Measurements from ENCODE around the gene RAC2. TPM values are rescaled to one million over a fixed set of nuclear protein-coding genes. Genes with fewer than 3 reads are reported as not detected.

Gene RAC2
- total and polyA plus RNA-seq, 9 of the 15 experiments (the other 6 are each of a cell fraction or from before 2014, with no cell fraction given): 22.7 to 103 (median 43.3) TPM

- Histone ChIP-seq H3K36me3 (ENCODE audit: control insufficient read depth, insufficient read depth, low read length) (no peaks in the 10 kb centered on the region), H3K4me1 (replicated peaks in 1 of 2; ENCODE audit: control insufficient read depth in 2 of 2, insufficient read depth in 2 of 2, low read length in 2 of 2) (peaks cover 2 to 10% of the 10 kb centered on the region in 2 experiments; a peak in 2 of 5 replicates), H3K27me3 (ENCODE audit: control insufficient read depth in 2 of 2, insufficient read depth in 2 of 2, low read length in 2 of 2) (peaks cover 0 to 24% of the 10 kb centered on the region in 2 experiments; a peak in 4 of 5 replicates), H3K9me3 (replicated peaks; ENCODE audit: control insufficient read depth, insufficient read depth, low read depth, low read length) (no peaks in the 10 kb centered on the region), H3K9me1 (ENCODE audit: control insufficient read depth, insufficient read depth, low read length) (no peaks in the 10 kb centered on the region), H3K4me2 (ENCODE audit: insufficient read depth, low read length) (no peak overlapping the region), H4K20me1 (replicated peaks; ENCODE audit: control insufficient read depth, insufficient read depth, low read length) (no peaks in the 10 kb centered on the region), H3K79me2 (ENCODE audit: control insufficient read depth, insufficient read depth, low read length) (no peaks in the 10 kb centered on the region), H2AFZ (ENCODE audit: low read depth, low read length) (no peak overlapping the region), H3K27ac (ENCODE audit: extremely low read depth, low read depth, low read length) (no peak overlapping the region), H3K4me3 (no peak overlapping the region), H3K9ac (ENCODE audit: insufficient read depth in 1 of 2, low read depth in 2 of 2, low read length in 2 of 2) (no peak overlapping the region)
- ChIA-PET CTCF (ENCODE audit: low intra/inter-chr PET ratio) (no interaction called here), POLR2A (interaction anchor here (0.6 kb wide), 1 partner anchor 39 kb away, joined by 3 read pairs; no protein-coding TSS in a partner anchor)
- intact Hi-C loops (cut with micrococcal nuclease): no loop called here
- no peak for FAIRE-seq
- DNase-seq (ENCODE audit: extremely low read depth in 1 of 4, low spot score in 3 of 4): no peak
- WGBS (ENCODE audit: insufficient coverage, low coverage, missing lambda C conversion rate): 11% methylated on average over 1 of the region's 14 CpGs
- ATAC-seq: no peak
- in situ Hi-C loops (cut with MboI): no loop called here
- no TSS peak for BruUV-seq (replicated peaks)
- TF ChIP-seq, protein P1, sequence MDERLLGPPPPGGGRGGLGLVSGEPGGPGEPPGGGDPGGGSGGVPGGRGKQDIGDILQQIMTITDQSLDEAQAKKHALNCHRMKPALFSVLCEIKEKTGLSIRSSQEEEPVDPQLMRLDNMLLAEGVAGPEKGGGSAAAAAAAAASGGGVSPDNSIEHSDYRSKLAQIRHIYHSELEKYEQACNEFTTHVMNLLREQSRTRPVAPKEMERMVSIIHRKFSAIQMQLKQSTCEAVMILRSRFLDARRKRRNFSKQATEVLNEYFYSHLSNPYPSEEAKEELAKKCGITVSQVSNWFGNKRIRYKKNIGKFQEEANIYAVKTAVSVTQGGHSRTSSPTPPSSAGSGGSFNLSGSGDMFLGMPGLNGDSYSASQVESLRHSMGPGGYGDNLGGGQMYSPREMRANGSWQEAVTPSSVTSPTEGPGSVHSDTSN (CRISPR knock-in tag; IDR thresholded peaks at IDR 0.05; ENCODE audit: low read depth): no peak
- TF ChIP-seq, protein P1 (tag; conservative IDR thresholded peaks at IDR 0.05; ENCODE audit: low read depth): no peak
- no peak for TF ChIP-seq NCOR1 (IDR thresholded peaks at IDR 0.05)
- no peak for TF ChIP-seq RBFOX2 (IDR thresholded peaks at IDR 0.05; ENCODE audit: low read depth, low read length)
- no peak for TF ChIP-seq FOXJ3 (CRISPR knock-in tag; IDR thresholded peaks at IDR 0.05)
- no peak for TF ChIP-seq CBFA2T2 (conservative IDR thresholded peaks at IDR 0.05)
- TF ChIP-seq MYNN (IDR thresholded peaks at IDR 0.05): no peak
- TF ChIP-seq MYNN (CRISPR knock-in tag; IDR thresholded peaks at IDR 0.05): no peak
- TF ChIP-seq POLR2AphosphoS5 (IDR thresholded peaks at IDR 0.05; ENCODE audit: control insufficient read depth, insufficient read depth, low read depth, low read length): no peak
- TF ChIP-seq POLR2H (tag; IDR thresholded peaks at IDR 0.05; ENCODE audit: low read depth): no peak
- TF ChIP-seq ARID1B (IDR thresholded peaks at IDR 0.05): peak; percentile 40; the same call in 1 of the 2 replicates
- TF ChIP-seq ETV6 (IDR thresholded peaks at IDR 0.05; ENCODE audit: borderline replicate concordance in 1 of 2, low read depth in 2 of 2, low read length in 1 of 2): peak; percentile 61 to 77; a peak in 3 of 4 replicates
- no peak for TF ChIP-seq ETV6 (CRISPR knock-in tag; IDR thresholded peaks at IDR 0.05; ENCODE audit: borderline replicate concordance)
- TF ChIP-seq VEZF1 (CRISPR knock-in tag; IDR thresholded peaks at IDR 0.05): peak; percentile 55; the same call in 1 of the 2 replicates
- TF ChIP-seq RB1 (IDR thresholded peaks at IDR 0.05; ENCODE audit: low read depth): no peak
- TF ChIP-seq, protein P2, sequence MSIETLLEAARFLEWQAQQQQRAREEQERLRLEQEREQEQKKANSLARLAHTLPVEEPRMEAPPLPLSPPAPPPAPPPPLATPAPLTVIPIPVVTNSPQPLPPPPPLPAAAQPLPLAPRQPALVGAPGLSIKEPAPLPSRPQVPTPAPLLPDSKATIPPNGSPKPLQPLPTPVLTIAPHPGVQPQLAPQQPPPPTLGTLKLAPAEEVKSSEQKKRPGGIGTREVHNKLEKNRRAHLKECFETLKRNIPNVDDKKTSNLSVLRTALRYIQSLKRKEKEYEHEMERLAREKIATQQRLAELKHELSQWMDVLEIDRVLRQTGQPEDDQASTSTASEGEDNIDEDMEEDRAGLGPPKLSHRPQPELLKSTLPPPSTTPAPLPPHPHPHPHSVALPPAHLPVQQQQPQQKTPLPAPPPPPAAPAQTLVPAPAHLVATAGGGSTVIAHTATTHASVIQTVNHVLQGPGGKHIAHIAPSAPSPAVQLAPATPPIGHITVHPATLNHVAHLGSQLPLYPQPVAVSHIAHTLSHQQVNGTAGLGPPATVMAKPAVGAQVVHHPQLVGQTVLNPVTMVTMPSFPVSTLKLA (conservative IDR thresholded peaks at IDR 0.05): no peak
- TF ChIP-seq SPI1 (IDR thresholded peaks at IDR 0.05; ENCODE audit: borderline replicate concordance, low read depth, low read length): peak; percentile 97
These were observed 40.8 kb upstream of the RAC2 start for GRCh38 chr22:37284805-37285355.

Data from K562 (cell line).